Urinary bladder (tissue), 4 donors: Measurements from ENCODE around the gene RAC2. TPM values are rescaled to one million over a fixed set of nuclear protein-coding genes. Genes with fewer than 3 reads are reported as not detected.
"Not testable (repeated sequence)": the region's sequence is repeated elsewhere in the genome, so short reads cannot be mapped to it uniquely, and the experiment has no call there.

Experiments
- DNase-seq: peaks from one replicate; pipeline ENCODE4 v3.0.0-alpha.2; 2015; ENCODE audit errors: extremely low spot score
- H3K27ac ChIP-seq: one replicate; pipeline ENCODE4 v1.5.1; 2013; ENCODE audit warnings: low read depth, mild to moderate bottlenecking, moderate library complexity
- H3K36me3 ChIP-seq: one replicate; pipeline ENCODE4 v1.6.1; 2013; ENCODE audit warnings: mild to moderate bottlenecking, moderate library complexity; ENCODE audit not compliant: insufficient read depth
- H3K4me1 ChIP-seq: one replicate; pipeline ENCODE4 v1.6.1; 2013; ENCODE audit warnings: mild to moderate bottlenecking, moderate library complexity; ENCODE audit not compliant: insufficient read depth
- H3K4me3 ChIP-seq: one replicate; pipeline ENCODE4 v1.5.1; 2013; ENCODE audit warnings: low read depth, low read length
- WGBS: extraction: QIAGEN DNeasy Blood & Tissue Kit; methylation state at CpG from one replicate; pipeline ENCODE4 v1.1.7; 2013; 5-methylcytosine and 5-hydroxymethylcytosine counted together
- polyA plus RNA-seq: library from polyadenylated mRNA; stranded (reverse); fragments of 200-250 nt; gene quantifications from one replicate; pipeline ENCODE4 v1.2.3, GENCODE V29; 2013
- total RNA-seq: library from RNA; depleted of rRNA; stranded (reverse); fragments of >200 nt; gene quantifications from one replicate; pipeline ENCODE4 v1.2.3, GENCODE V29; 2014
- donor health status: healthy with polysubstance abuse.
- donor health status: healthy.

Gene RAC2
- total and polyA plus RNA-seq, 2 donors: 3.2 to 17.4 TPM

GRCh38 chr22:37209140-37209845 is 34.8 kb downstream of the RAC2 start:
- WGBS: 75% methylated on average over 9 of the region's 9 CpGs
- H3K4me1 ChIP-seq: no peaks in the 10 kb centered on the region
- no peaks in the 10 kb centered on the region for H3K36me3 ChIP-seq
- H3K4me3 ChIP-seq: no peak overlapping the region
- H3K27ac ChIP-seq: no peak overlapping the region
- no peak for DNase-seq

- Histone ChIP-seq H3K27ac (no peak overlapping the region), H3K4me3 (no peak overlapping the region), H3K4me1 (no peaks in the 10 kb centered on the region), H3K36me3 (no peaks in the 10 kb centered on the region)
- WGBS: 80% methylated on average over 7 of the region's 7 CpGs
- no peak for DNase-seq
Measured at GRCh38 chr22:37208401-37209139, 35.5 kb downstream of the RAC2 start.

- whole genome bisulfite sequencing: 84% methylated on average over 7 of the region's 7 CpGs
- no peak overlapping the region for H3K4me3 ChIP-seq
- H3K36me3 ChIP-seq: no peaks in the 10 kb centered on the region
- no peaks in the 10 kb centered on the region for H3K4me1 ChIP-seq
- DNase-seq: no peak
- no peak overlapping the region for H3K27ac ChIP-seq
Measured at GRCh38 chr22:37207981-37208380, 36.1 kb downstream of the RAC2 start.

- DNase-seq: no peak
- 92% methylated on average over 71 of the region's 71 CpGs for WGBS
Measured at GRCh38 chr22:37206841-37207821, 36.9 kb downstream of the RAC2 start.

GRCh38 chr22:37206118-37206840 is 37.8 kb downstream of the RAC2 start:
- H3K4me1 ChIP-seq: no peaks in the 10 kb centered on the region
- H3K27ac ChIP-seq: no peak overlapping the region
- 88% methylated on average over 16 of the region's 16 CpGs for WGBS
- H3K4me3 ChIP-seq: no peak overlapping the region
- H3K36me3 ChIP-seq: no peaks in the 10 kb centered on the region
- no peak for DNase-seq

More at GRCh38 chr22:37206841-37207821, 36.9 kb downstream of the RAC2 start:
- H3K27ac ChIP-seq: no peak overlapping the region
- H3K36me3 ChIP-seq: no peaks in the 10 kb centered on the region
- no peak overlapping the region for H3K4me3 ChIP-seq
- H3K4me1 ChIP-seq: no peaks in the 10 kb centered on the region

GRCh38 chr22:37205046-37205445 is 39.0 kb downstream of the RAC2 start:
- H3K4me1 ChIP-seq: no peaks in the 10 kb centered on the region
- no peaks in the 10 kb centered on the region for H3K36me3 ChIP-seq
- H3K27ac ChIP-seq: no peak overlapping the region
- 87% methylated on average over 5 of the region's 5 CpGs for WGBS
- H3K4me3 ChIP-seq: no peak overlapping the region
- no peak for DNase-seq

GRCh38 chr22:37204045-37204655 is 39.9 kb downstream of the RAC2 start:
- DNase-seq: no peak
- no peaks in the 10 kb centered on the region for H3K36me3 ChIP-seq
- H3K27ac ChIP-seq: no peak overlapping the region
- no peaks in the 10 kb centered on the region for H3K4me1 ChIP-seq
- 87% methylated on average over 5 of the region's 5 CpGs for WGBS
- H3K4me3 ChIP-seq: no peak overlapping the region

- Histone ChIP-seq H3K36me3 (no peaks in the 10 kb centered on the region), H3K4me3 (no peak overlapping the region), H3K4me1 (no peaks in the 10 kb centered on the region), H3K27ac (no peak overlapping the region)
- no peak for DNase-seq
- WGBS: 84% methylated on average over 16 of the region's 16 CpGs
Measured at GRCh38 chr22:37203354-37204044, 40.6 kb downstream of the RAC2 start.

GRCh38 chr22:37202716-37203115 is 41.4 kb downstream of the RAC2 start:
- WGBS: 83% methylated on average over 10 of the region's 10 CpGs
- Histone ChIP-seq H3K36me3 (no peaks in the 10 kb centered on the region), H3K27ac (no peak overlapping the region), H3K4me3 (no peak overlapping the region), H3K4me1 (no peaks in the 10 kb centered on the region)
- no peak for DNase-seq

- Histone ChIP-seq H3K27ac (no peak overlapping the region), H3K4me1 (no peaks in the 10 kb centered on the region), H3K4me3 (no peak overlapping the region), H3K36me3 (no peaks in the 10 kb centered on the region)
- no peak for DNase-seq
- WGBS: 90% methylated on average over 5 of the region's 5 CpGs
Measured at GRCh38 chr22:37202001-37202555, 42.0 kb downstream of the RAC2 start.

- WGBS: 98% methylated on average over 6 of the region's 6 CpGs
- H3K4me3 ChIP-seq, DNase-seq: not testable (repeated sequence)
Measured at GRCh38 chr22:37201443-37201820, 42.6 kb downstream of the RAC2 start.

GRCh38 chr22:37199760-37200108 is 44.3 kb downstream of the RAC2 start:
- DNase-seq: no peak
- H3K4me3 ChIP-seq: no peak overlapping the region
- H3K27ac ChIP-seq: no peak overlapping the region
- no peaks in the 10 kb centered on the region for H3K36me3 ChIP-seq
- WGBS: 14% methylated on average over 12 of the region's 12 CpGs
- H3K4me1 ChIP-seq: no peaks in the 10 kb centered on the region

More at GRCh38 chr22:37201443-37201820, 42.6 kb downstream of the RAC2 start:
- not testable (repeated sequence) for H3K4me1 ChIP-seq, H3K27ac ChIP-seq, H3K36me3 ChIP-seq
